ENCODE data around the gene COL25A1.

DNA sequence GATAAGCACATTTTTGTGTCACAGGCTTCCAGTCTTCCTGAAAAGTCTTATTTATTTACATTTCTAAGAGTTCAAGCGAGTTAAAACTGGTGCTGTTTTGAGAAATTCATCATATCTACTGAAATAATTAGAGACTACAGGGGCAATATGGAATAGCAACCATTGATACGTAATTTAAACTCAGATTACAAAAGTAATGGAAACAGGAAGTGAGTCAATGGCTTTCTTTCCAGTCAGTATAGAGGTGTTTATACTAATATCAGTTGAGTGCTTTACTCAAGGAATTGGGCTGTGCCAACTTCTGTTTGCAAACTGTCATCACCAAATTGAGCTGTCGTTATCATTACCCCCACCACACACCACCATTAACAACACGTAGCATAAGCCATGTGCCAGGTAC, 222.7 kb downstream of the COL25A1 start:
- TF ChIP-seq EZH2 (IDR thresholded peaks at IDR 0.05) (no peak), POLR2AphosphoS5 (IDR thresholded peaks at IDR 0.05; ENCODE audit: borderline replicate concordance, low read depth, low read length) (no peak)
